DMS153 treated with DMSO at 0.1 percent for 48 hours (cell line): ENCODE results near the gene PDZD8.

ENCODE experiments used
- DNase-seq: peaks from one replicate; lab custom pipeline; 2025; ENCODE audit not compliant: unreplicated experiment; lab: John Stamatoyannopoulos, UW

The PDZD8 gene

GRCh38 chr10:117391436-117392205 lies 16.4 kb upstream of the PDZD8 start:
- no peak for DNase-seq

- no peak for DNase-seq
Measured at GRCh38 chr10:117390420-117390819, 15.2 kb upstream of the PDZD8 start.

DNA sequence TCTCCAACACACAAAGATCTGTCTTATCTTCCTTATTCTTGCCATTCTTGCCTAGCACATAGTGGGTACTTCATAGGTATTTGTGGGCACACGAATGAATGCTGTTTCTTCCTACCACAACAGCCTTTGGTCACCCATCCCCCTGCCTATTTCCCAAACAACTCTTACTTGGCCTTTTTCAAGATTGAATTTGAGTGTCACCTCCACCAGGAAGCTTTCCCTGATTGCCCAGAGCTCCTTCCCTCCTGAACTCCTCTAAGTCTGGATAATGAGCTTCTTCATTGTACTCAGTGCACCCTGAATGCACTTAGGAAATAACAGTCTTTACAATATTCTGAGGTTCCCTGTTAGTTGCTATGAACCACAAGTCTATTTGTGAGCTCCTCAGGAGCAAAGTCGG lies 11.6 kb upstream of the PDZD8 start:
- DNase-seq, result no peak

GRCh38 chr10:117382861-117383260 lies 7.6 kb upstream of the PDZD8 start:
- DNase-seq, result no peak

GRCh38 chr10:117374506-117375359 lies 507 bp downstream of the PDZD8 start:
- no peak for DNase-seq

DNA sequence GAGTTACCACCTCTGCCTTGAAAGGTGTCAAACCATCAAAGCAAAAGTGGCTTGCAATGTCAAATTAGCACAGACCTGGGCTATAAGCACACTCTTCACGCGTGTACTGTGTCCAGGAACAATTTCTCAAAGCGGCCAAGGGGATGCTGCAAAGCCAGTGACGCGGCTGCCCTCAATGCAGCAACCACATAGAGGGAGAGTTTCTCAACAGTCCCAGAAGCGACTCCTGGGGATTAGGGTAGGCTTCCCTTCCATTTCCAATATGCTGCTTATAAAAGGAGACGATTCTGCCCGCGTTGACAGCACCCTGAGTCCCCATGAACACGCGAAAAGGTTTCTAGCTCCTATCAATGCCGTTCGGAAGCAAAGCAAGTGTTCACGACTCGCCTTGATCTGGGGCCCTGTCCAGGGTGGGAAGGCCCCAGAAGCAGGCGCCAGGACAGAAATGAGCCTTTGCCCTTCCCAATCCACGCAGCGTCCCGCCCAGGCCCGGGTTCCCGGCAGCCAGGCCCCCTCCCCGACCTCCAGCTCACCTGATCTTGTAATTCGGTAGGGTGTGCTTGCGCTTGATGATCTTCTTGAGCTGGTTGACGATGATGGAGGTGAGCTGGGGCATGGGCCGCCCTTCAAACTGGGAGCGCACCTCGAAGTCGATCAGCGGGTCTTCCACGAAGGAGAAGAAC lies 1.3 kb downstream of the PDZD8 start:
- no peak for DNase-seq

DNA sequence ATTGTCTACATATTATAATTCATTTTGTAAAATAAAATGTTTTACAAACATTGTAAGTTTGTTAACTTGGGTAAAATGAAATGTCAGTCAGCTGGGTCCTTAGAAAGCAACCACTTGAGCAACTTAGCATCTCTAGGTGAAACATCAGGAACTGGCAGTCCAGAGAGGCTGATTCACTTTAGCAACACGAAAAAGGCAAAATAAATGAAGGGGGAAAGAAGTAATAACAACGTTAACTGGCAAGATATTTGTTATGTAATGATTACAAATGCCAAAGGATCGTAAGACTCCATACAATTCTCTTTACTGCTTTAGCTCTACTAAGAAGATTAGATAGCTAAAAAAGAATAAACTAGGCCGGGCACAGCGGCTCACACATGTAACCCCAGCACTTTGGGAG lies 5.0 kb downstream of the PDZD8 start:
- DNase-seq, result no peak

DNA sequence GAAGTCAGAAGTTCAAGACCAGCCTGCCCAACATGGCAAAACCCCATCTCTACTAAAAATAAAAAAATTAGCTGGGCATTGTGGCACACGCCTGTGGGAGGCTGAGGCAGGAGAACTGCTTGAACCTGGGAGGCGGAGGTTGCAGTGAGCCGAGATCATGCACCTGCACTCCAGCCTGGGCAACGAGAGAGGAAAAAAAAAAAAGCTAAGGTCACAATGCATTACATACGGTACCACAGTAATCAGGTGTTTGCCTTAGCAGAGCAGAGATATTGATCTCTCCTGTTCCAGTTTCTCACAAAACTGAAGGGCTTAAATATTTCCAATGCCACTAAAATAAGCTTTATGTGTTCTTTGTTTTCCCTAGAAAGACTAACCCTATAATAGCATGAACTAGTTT lies 7.5 kb downstream of the PDZD8 start:
- DNase-seq, result no peak

DNA sequence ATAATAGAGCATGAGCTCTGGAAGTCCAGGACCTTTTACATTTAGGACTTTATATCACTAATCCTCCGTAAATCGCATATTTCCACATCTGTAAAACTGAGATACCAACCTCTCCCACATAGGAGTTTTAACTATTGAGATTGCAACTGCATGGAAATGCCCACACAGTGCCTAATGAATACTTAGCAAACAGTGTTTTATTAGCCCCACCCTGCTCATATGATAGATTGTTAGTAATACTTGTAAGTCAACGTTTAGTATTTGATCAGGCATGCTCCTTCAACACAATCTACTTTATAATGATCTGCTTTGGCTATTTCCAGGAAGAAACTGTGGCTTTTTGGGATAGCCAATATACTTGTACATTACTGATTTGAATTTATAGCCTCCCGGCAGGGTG lies 8.5 kb downstream of the PDZD8 start:
- DNase-seq, result no peak

- no peak for DNase-seq
Measured at GRCh38 chr10:117365612-117366011, 9.6 kb downstream of the PDZD8 start.

GRCh38 chr10:117364110-117364960 lies 10.9 kb downstream of the PDZD8 start:
- DNase-seq, result no peak

DNA sequence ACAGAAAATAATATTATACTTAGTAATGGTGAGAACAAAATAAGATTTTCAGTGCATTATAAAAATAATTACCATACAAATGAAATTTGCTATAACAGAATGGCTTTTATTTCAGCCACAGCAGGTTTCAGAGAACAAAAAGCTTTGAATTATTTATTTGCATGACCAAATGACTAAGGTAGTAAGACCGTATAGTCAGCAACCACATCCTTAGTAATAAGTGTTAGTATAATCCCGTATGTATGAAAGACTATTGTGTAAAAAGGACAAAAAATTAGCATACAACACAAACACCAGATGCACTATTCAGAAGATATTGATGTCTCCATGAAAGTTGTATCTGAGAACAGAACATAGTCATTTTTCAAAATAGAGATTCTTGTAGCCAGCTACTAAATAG lies 12.2 kb downstream of the PDZD8 start:
- DNase-seq, result no peak

DNA sequence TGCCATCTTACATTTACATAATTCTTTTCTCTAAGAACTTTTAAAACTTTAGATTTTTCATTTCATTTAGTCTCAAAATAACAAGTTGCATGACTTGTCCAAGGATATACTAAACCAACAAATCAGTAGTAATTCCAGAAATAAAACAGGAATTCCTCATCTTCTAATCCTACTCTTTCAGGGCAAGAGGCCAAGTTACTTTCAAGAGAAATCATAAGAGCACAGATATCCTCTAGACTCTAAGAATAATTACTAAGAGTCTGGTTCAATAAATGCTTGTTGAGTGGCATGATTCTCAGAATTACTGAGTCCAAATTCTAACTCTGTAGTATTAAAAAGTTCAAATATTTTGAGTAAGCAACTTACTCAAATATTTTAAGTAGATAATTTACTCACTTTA lies 12.9 kb downstream of the PDZD8 start:
- DNase-seq, result no peak

GRCh38 chr10:117360994-117361667 lies 14.1 kb downstream of the PDZD8 start:
- DNase-seq, result no peak

- no peak for DNase-seq
Measured at GRCh38 chr10:117360016-117360415, 15.2 kb downstream of the PDZD8 start.

- no peak for DNase-seq
Measured at GRCh38 chr10:117355072-117355471, 20.2 kb downstream of the PDZD8 start.

DNA sequence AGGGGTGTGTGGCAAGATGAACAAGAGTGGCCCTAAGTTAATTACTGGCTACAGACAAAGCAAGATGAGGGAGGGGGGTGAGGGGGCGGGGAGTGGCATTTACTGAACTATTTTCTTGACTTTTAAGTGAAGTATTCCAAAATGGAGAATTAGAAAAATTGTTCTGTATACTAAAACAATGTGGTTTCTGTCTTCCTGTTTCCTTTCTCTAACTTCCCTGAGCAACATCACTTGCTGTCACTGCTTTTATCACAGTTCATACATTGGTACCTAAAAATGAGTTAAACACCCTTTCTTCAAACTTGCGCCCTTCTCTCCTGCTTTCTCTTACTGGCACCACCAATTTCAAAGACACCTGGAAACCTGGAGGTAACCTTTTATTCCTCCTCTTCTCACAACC lies 21.6 kb downstream of the PDZD8 start:
- no peak for DNase-seq

DNA sequence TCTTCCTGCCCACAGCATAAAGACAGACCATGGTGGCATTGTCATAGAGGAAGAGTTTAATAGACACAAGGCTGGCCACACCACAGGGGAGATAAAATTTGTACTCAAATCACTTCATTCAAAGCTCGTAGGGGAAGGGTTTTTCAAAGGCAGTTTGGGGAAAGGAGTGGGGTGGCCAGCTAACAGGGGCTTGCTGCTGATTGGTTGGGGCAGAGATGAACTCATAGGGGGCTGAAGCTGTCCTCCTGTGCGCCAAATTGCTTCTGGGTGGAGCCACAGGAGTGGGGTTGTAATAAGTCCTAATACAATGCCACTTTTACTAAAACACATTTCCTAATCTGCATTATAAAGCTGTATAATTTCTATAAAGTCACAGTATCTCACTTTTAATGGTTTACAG lies 22.5 kb downstream of the PDZD8 start:
- no peak for DNase-seq

DNA sequence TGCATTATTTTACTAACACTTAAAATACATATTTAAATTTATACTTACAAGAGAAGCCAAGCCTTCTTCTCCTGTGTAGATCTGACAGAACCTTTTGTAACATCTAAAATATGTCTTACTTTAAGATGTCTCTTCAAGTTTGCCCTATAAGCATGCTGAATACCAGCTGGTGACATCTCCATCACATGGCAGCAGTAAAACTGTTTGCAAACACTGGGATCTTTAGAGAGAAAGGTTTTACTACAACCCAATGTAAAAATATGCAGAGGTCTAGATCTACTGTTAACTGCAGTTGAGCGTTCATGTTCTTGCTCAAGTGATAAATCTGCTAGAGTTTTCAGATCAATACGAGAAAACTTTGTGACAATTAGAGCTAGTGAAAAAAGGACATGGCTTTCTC lies 23.2 kb downstream of the PDZD8 start:
- DNase-seq, result no peak

GRCh38 chr10:117351558-117351957 lies 23.7 kb downstream of the PDZD8 start:
- no peak for DNase-seq
